SW 1271 (cell line): Measurements from ENCODE around the gene ITGAL.
A peak's percentile ranks its signal among the peaks of the same experiment; 100 is the strongest.
"Not testable (repeated sequence)": the region's sequence is repeated elsewhere in the genome, so short reads cannot be mapped to it uniquely, and the experiment has no call there.

Experiments used
- DNase-seq, 2 experiments: peaks; one replicate each; lab custom pipeline; 2025; lab: John Stamatoyannopoulos, UW

The ITGAL gene

GRCh38 chr16:30491744-30492308 is 19.3 kb downstream of the ITGAL start:
- DNase-seq: peak; percentile 58 to 85

GRCh38 chr16:30493941-30494488 is 21.5 kb downstream of the ITGAL start:
- no peak for DNase-seq

DNA sequence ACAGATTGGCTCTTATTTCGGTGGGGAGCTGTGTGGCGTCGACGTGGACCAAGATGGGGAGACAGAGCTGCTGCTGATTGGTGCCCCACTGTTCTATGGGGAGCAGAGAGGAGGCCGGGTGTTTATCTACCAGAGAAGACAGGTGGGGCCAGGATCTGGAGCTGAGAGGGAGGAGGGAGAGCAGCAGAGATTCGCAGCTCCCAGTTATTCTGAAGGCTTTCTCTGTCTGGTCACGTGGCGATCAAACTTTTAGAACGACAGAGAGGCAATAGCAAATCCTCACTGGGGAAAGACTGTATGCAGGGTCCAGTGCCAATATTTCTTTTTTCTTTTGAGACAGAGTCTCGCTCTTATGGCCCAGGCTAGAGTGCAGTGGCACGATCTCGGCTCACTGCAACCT is 22.2 kb downstream of the ITGAL start:
- DNase-seq: no peak

DNA sequence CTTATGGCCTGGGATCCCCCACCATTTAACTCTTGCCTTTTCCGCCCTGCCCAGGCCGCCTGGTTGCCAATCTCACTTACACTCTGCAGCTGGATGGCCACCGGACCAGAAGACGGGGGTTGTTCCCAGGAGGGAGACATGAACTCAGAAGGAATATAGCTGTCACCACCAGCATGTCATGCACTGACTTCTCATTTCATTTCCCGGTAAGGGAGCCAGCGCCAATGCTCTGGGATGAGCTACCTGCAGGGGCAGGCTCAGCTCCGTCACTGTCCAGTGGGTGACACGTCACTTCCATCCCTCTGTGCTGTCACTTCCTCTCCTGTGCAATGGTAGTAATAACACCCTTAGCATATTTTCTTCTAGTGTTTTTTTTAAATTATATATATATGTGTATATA is 26.7 kb downstream of the ITGAL start:
- DNase-seq: no peak

DNA sequence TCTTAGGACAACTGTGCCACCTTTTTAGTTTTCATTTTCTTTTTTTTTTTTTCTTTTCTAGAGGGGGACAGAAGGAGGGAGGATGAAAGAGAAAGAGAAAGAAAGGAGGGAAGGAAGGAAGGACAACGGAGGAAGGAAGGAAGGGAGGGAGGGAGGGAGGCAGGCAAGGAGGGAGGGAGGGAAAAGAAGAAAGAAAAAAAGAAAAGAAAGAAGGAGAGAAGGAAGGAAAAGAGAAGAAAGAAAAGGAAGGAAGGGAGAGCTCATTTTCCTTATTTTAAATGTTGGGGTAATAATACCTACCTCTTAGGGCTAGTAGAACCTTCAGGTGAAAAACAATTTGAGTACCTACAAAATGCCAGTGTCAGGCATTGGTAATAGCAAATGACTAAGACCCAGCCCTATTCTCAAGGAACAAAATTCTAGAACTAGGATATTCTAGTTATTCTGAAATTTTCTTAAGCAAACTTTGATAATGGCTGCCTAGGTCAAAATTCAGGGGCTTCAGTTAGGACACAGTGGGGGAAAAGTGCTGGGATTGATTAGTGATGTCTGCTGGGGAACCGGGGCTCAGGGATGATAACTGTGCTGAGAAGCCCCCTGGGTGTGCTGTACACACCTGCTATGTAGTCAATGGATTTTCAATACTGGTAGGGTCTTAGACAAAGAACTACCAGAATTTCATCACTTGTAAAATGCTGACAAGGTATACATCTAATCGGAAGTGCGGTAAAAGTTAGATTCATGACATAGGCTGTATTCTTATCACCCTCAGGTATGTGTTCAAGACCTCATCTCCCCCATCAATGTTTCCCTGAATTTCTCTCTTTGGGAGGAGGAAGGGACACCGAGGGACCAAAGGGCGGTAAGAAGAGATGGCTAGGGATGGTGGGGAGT is 31.1 kb downstream of the ITGAL start:
- DNase-seq: no peak

- DNase-seq: no peak
Observed at GRCh38 chr16:30509081-30509765, 36.7 kb downstream of the ITGAL start.

- no peak for DNase-seq
Observed at GRCh38 chr16:30510376-30510938, 37.9 kb downstream of the ITGAL start.

DNA sequence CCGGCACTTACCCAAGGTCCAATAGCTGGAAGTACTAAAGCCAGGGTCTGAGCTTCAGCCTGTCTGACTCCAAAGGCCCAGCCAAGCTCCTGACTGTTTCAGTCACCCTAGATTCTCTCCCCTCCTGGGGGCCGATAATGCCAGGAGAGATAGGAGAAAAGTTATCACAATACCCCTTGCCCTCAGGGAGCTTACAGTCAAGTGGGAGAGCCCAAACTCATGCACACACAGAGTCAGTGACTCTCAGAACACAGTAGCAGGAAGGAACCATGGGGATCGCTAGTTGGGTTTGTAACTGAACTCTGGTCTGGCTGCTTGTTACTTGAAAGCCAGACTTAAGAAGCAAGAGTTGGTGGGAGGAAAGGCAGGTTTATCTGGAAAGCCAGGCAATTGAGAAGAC is 39.0 kb downstream of the ITGAL start:
- no peak for DNase-seq

DNA sequence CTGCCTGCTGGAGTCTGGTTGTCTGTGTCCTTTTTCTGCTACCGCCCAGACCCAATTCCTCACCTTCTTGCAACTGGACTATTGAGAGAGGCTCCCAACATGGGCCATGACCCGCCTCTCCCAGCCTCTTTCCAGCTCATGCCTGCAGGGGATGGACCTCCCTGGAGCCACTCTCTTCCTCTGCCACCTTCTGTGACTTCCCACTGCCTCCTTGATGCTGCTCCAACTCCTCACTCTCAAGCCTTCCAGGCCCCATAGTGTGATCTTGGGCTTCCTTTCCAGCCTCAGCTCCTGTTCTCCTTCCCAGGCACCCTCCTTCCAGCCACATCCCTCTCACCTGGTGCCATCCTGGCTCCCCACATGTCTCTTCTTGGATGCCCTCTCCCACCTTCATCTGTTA is 42.7 kb downstream of the ITGAL start:
- DNase-seq: no peak

DNA sequence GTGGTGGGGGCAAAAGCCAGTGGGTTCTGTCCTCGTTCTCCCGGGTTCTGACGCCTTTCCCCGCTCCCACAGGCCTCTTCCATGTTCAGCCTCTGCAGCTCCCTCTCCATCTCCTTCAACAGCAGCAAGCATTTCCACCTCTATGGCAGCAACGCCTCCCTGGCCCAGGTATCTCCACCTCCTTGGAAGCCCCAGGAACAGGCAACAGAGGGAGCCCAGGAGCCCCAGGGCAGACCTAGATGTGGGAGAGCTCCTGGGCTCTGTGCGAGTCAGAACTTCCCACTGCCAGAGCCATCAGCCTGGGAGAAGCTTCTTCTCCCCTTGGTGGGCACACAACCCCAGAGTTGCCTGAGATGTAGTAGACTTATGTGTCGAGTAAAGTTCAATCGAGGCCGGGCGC is 46.0 kb downstream of the ITGAL start:
- no peak for DNase-seq

GRCh38 chr16:30519120-30520049 is 46.8 kb downstream of the ITGAL start:
- no peak for DNase-seq

- no peak for DNase-seq
Observed at GRCh38 chr16:30521476-30521872, 48.9 kb downstream of the ITGAL start.

DNA sequence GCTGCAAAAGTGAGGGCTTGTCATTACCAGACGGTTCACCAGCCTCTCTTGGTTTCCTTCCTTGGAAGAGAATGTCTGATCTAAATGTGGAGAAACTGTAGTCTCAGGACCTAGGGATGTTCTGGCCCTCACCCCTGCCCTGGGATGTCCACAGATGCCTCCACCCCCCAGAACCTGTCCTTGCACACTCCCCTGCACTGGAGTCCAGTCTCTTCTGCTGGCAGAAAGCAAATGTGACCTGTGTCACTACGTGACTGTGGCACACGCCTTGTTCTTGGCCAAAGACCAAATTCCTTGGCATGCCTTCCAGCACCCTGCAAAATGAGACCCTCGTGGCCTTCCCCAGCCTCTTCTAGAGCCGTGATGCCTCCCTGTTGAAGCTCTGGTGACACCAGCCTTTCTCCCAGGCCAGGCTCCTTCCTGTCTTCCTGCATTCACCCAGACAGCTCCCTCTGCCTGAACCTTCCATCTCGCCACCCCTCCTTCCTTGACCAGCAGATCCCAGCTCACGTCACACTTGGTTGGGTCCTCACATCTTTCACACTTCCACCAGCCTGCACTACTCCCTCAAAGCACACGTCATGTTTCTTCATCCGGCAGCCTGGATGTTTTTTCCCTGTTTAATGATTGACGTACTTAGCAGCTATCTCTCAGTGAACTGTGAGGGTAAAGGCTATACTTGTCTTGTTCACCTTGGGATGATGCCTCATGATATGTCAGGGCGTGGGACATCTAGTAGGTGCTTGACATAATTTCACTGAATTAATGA is 49.5 kb downstream of the ITGAL start:
- DNase-seq: no peak

- not testable (repeated sequence) for DNase-seq
Observed at GRCh38 chr16:30522702-30523463, 50.3 kb downstream of the ITGAL start.

- DNase-seq: no peak
Observed at GRCh38 chr16:30523768-30524574, 51.4 kb downstream of the ITGAL start.

DNA sequence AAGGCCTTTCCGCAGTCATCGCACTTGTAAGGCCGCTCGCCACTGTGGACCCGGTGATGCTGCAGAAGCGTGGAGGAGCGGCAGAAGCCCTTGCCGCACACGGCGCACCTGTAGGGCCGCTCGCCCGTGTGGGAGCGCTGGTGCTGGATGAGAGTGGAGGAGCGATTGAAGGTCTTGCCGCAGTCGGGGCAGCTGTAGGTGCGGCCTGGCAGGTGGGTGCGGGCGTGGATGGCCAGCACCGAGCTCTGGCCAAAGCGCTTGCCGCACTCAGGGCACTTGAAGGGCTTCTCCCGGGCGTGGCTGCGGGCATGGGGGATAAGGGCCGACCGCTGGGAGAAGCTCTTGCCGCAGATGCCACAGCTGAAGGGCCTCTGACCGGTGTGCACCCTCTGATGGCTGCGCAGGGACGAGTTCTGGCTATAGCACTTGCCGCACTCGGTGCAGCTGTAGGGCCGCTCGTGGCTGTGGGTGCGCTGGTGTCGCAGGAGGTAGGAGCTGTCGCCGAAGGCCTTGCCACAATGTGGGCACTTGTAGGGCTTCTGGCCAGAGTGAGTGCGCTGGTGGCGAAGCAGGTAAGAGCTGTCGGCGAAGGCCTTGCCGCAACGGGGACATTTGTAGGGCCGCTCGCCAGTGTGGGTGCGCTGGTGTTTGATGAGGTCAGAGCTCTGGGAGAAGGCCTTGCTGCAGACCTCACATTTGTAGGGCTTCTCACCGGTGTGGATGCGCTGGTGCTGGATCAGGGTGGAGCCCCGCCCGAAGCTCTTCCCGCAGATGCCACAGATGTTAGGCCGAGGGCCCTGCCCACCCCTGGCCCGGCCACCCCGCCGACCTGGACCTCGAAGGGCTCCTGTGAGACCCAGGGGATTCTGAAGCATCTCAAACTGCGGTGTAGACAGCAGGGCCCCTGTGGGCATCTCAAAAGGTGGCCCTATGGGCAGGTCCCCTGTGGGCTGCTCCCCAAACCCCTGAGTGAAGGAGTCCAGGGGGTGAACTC is 52.3 kb downstream of the ITGAL start:
- no peak for DNase-seq

DNA sequence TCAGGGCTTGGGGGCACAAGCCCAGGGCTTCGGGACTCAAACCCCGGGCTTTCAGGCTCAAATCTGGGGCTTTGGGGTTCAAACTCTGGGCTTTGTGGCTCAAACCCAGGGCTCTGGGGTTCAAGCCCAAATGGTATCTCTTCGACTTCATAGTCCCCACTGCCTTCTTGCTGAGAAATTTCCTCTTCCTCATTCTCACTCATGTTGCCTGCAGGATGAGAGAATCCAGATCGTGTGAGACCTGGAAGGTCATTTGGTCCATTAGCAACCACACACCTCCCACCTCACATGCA is 53.2 kb downstream of the ITGAL start:
- DNase-seq: no peak
